MM.1S (cell line): Measurements from ENCODE around the gene ETV3L.

Experiments used
- EZH2 ChIP-seq: fragments of 300-600 bp; sonication (generic); optimal IDR thresholded peaks from 2 replicates; pipeline ENCODE3; 2017; ENCODE audit warnings: low read depth, mild to moderate bottlenecking, antibody characterized with exemption, low read length, mixed read lengths
- EZH2phosphoT487 ChIP-seq: fragments of 300-600 bp; sonication (generic); IDR thresholded peaks from 2 replicates; pipeline ENCODE4 v1.6.1; 2018; ENCODE audit warnings: antibody characterized with exemption, low read length
- TF ChIP-seq, protein P1 (sequence below): fragments of 300-600 bp; sonication (generic); IDR thresholded peaks from 2 replicates; pipeline ENCODE4 v1.5.1; 2016; ENCODE audit warnings: antibody characterized with exemption, low read length, mixed read lengths

DNA sequence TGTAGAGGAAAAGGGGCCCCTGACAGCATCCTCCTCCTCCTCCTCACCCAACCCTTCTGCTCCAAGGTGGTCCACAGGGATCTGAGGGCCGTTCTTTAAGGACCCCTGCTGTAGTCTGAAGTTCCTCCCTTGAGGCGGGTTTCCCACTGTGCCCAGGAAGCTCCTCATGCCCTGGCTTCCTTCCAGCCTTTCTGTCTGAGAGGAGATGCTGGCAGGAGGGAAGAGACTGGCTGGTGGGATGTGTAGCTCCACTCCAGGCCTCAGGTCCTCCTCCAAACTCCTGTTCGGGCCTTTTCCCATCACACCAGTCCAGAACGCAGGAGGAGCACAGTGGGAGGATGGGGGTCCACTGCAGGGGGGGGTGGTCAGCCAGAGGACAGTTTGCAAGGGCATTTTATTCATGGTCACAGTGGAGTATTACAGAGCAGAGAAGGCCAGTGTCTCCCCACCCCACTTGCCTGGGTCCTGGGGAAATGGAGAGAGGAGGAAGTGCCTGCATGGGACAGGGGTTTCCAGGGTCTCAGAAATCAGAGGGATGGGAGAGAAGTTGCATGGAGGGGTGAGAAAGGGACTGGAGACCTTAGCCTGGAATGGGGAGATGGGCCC is 7.8 kb downstream of the ETV3L start:
- TF ChIP-seq, protein P1, sequence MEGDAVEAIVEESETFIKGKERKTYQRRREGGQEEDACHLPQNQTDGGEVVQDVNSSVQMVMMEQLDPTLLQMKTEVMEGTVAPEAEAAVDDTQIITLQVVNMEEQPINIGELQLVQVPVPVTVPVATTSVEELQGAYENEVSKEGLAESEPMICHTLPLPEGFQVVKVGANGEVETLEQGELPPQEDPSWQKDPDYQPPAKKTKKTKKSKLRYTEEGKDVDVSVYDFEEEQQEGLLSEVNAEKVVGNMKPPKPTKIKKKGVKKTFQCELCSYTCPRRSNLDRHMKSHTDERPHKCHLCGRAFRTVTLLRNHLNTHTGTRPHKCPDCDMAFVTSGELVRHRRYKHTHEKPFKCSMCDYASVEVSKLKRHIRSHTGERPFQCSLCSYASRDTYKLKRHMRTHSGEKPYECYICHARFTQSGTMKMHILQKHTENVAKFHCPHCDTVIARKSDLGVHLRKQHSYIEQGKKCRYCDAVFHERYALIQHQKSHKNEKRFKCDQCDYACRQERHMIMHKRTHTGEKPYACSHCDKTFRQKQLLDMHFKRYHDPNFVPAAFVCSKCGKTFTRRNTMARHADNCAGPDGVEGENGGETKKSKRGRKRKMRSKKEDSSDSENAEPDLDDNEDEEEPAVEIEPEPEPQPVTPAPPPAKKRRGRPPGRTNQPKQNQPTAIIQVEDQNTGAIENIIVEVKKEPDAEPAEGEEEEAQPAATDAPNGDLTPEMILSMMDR: no peak
- TF ChIP-seq EZH2phosphoT487 (no peak), EZH2 (no peak)
